ENCODE results near the gene C6orf89. TPM values are rescaled to one million over a fixed set of nuclear protein-coding genes. Genes with fewer than 3 reads are reported as not detected.

Gene C6orf89
- total RNA-seq, 4 donors from 2014 or later, result 7.8 to 41.8 (median 28.2) TPM

- H3K27ac ChIP-seq, result no peak overlapping the region
- no peaks in the 10 kb centered on the region for H3K27me3 ChIP-seq
- no peak overlapping the region for H3K4me3 ChIP-seq
- WGBS, 2 donors (ENCODE audit: low coverage in 1 of 2), result 85 to 93% methylated on average over 2 of the region's 2 CpGs
- H3K4me1 ChIP-seq, result peaks cover 0 to 11% (median 5%) of the 10 kb centered on the region in 4 donors
- H3K36me3 ChIP-seq, result no peaks in the 10 kb centered on the region
- in situ Hi-C loops (cut with MboI; ENCODE audit: low pct_ligation_motif_present in 1 of 4, low pct_unique_long_range_greater_than_20kb in 1 of 4, low sequenced_read_pairs in 3 of 4), result no loop called here
- DNase-seq, result no peak
- no peaks in the 10 kb centered on the region for H3K9me3 ChIP-seq
- TF ChIP-seq POLR2AphosphoS5 (IDR thresholded peaks at IDR 0.05) (no peak), POLR2A (IDR thresholded peaks at IDR 0.05) (no peak), EP300 (IDR thresholded peaks at IDR 0.05; ENCODE audit: low read depth) (no peak), CTCF (IDR thresholded peaks at IDR 0.05) (no peak)
- intact Hi-C loops (cut with DNase I; ENCODE audit: low total_unique reads), result no loop called here
Observed at GRCh38 chr6:36933102-36933501, 47.4 kb downstream of the C6orf89 start.

- H3K9me3 ChIP-seq, result no peaks in the 10 kb centered on the region
- H3K4me1 ChIP-seq, result peaks cover 0 to 7% (median 2%) of the 10 kb centered on the region in 4 donors
- intact Hi-C loops (cut with DNase I; ENCODE audit: low total_unique reads), result no loop called here
- in situ Hi-C loops (cut with MboI; ENCODE audit: low pct_ligation_motif_present in 1 of 4, low pct_unique_long_range_greater_than_20kb in 1 of 4, low sequenced_read_pairs in 3 of 4), result no loop called here
- no peak for DNase-seq
- WGBS, 2 donors (ENCODE audit: low coverage in 1 of 2), result 83 to 96% methylated on average over 4 of the region's 4 CpGs
- no peak overlapping the region for H3K4me3 ChIP-seq
- no peaks in the 10 kb centered on the region for H3K27me3 ChIP-seq
- no peaks in the 10 kb centered on the region for H3K36me3 ChIP-seq
- H3K27ac ChIP-seq, result no peak overlapping the region
- no peak for TF ChIP-seq CTCF (IDR thresholded peaks at IDR 0.05)
- no peak for TF ChIP-seq POLR2AphosphoS5 (IDR thresholded peaks at IDR 0.05)
- TF ChIP-seq EP300 (IDR thresholded peaks at IDR 0.05; ENCODE audit: low read depth), result no peak
- no peak for TF ChIP-seq POLR2A (IDR thresholded peaks at IDR 0.05)
Observed at GRCh38 chr6:36933519-36933918, 47.8 kb downstream of the C6orf89 start.

GRCh38 chr6:36934901-36935300, 49.1 kb downstream of the C6orf89 start:
- H3K27me3 ChIP-seq, result no peaks in the 10 kb centered on the region
- no peak for DNase-seq
- no peak for TF ChIP-seq EP300 (IDR thresholded peaks at IDR 0.05; ENCODE audit: low read depth)
- TF ChIP-seq CTCF (IDR thresholded peaks at IDR 0.05), result no peak
- TF ChIP-seq POLR2A (IDR thresholded peaks at IDR 0.05), result no peak
- TF ChIP-seq POLR2AphosphoS5 (IDR thresholded peaks at IDR 0.05), result no peak
- H3K27ac ChIP-seq, result no peak overlapping the region
- H3K9me3 ChIP-seq, result no peaks in the 10 kb centered on the region
- intact Hi-C loops (cut with DNase I; ENCODE audit: low total_unique reads), result no loop called here
- 83 to 86% methylated on average over 4 to 7 of the region's 7 CpGs for WGBS, 2 donors (ENCODE audit: low coverage in 1 of 2)
- no peaks in the 10 kb centered on the region for H3K4me1 ChIP-seq
- in situ Hi-C loops (cut with MboI; ENCODE audit: low pct_ligation_motif_present in 1 of 4, low pct_unique_long_range_greater_than_20kb in 1 of 4, low sequenced_read_pairs in 3 of 4), result no loop called here
- no peak overlapping the region for H3K4me3 ChIP-seq
- no peaks in the 10 kb centered on the region for H3K36me3 ChIP-seq

- 91% methylated on average over 5 of the region's 5 CpGs; no CpG with 5 or more reads in 1 of the 2 donors for WGBS, 2 donors (ENCODE audit: low coverage in 1 of 2)
- H3K9me3 ChIP-seq, result no peaks in the 10 kb centered on the region
- no peaks in the 10 kb centered on the region for H3K4me1 ChIP-seq
- intact Hi-C loops (cut with DNase I; ENCODE audit: low total_unique reads) (no loop called here), in situ Hi-C loops (cut with MboI; ENCODE audit: low pct_ligation_motif_present in 1 of 4, low pct_unique_long_range_greater_than_20kb in 1 of 4, low sequenced_read_pairs in 3 of 4) (no loop called here)
- no peak for DNase-seq
- no peak overlapping the region for H3K4me3 ChIP-seq
- no peaks in the 10 kb centered on the region for H3K36me3 ChIP-seq
- H3K27ac ChIP-seq, result no peak overlapping the region
- no peaks in the 10 kb centered on the region for H3K27me3 ChIP-seq
- TF ChIP-seq POLR2AphosphoS5 (IDR thresholded peaks at IDR 0.05) (no peak), EP300 (IDR thresholded peaks at IDR 0.05; ENCODE audit: low read depth) (no peak), CTCF (IDR thresholded peaks at IDR 0.05) (no peak), POLR2A (IDR thresholded peaks at IDR 0.05) (no peak)
Observed at GRCh38 chr6:36936824-36937223, 51.1 kb downstream of the C6orf89 start.
